Tibial nerve (tissue), 4 donors: ENCODE results near the gene ZNF69. TPM values are rescaled to one million over a fixed set of nuclear protein-coding genes. Genes with fewer than 3 reads are reported as not detected.
A peak's percentile ranks its signal among the peaks of the same experiment; 100 is the strongest.
"Not testable (repeated sequence)": the region's sequence is repeated elsewhere in the genome, so short reads cannot be mapped to it uniquely, and the experiment has no call there.

ENCODE experiments used
- DNase-seq, 2 donors: peaks; one replicate each; pipeline ENCODE4 v3.0.0-alpha.2; 2019; ENCODE audit warnings: low spot score in 2 of 2
- H3K27ac ChIP-seq, 4 donors: fragments of 200-600 bp; sonication (generic) in 3 of 4; one replicate each; pipeline ENCODE4 v1.5.1; 2017 to 2019; ENCODE audit warnings: mild to moderate bottlenecking in 1 of 4
- H3K27me3 ChIP-seq, 2 donors: fragments of 200-600 bp; sonication (generic) in 1 of 2; one replicate each; pipeline versions ENCODE4 v1.5.1 to v1.6.0; 2017 to 2019
- H3K36me3 ChIP-seq, 3 donors: fragments of 200-600 bp; sonication (generic); one replicate each; pipeline ENCODE4 v1.5.1; 2018 to 2019
- H3K4me1 ChIP-seq, 4 donors: fragments of 200-600 bp; sonication (generic) in 3 of 4; one replicate each; pipeline ENCODE4 v1.5.1; 2017 to 2019
- H3K4me3 ChIP-seq, 4 donors: fragments of 200-600 bp; sonication (generic) in 3 of 4; one replicate each; pipeline ENCODE4 v1.5.1; 2017 to 2019; ENCODE audit warnings: mild to moderate bottlenecking in 1 of 4, moderate library complexity in 1 of 4
- H3K9me3 ChIP-seq, 4 donors: fragments of 200-600 bp; sonication (generic) in 3 of 4; one replicate each; pipeline ENCODE4 v1.5.1; 2017 to 2019
- CTCF ChIP-seq, 5 experiments: fragments of 200-600 bp in 3 of 5; fragments of 450-650 bp in 2 of 5; sonication (generic) in 3 of 5; IDR thresholded peaks; one replicate each; pipeline ENCODE4 v1.5.1; 2016 to 2019; ENCODE audit warnings: antibody characterized with exemption in 5 of 5, mild to moderate bottlenecking in 3 of 5, moderate library complexity in 2 of 5
- EP300 ChIP-seq, 2 donors: sonication (generic); formaldehyde crosslinking; IDR thresholded peaks; one replicate each; pipeline ENCODE4 v1.6.1; 2017; ENCODE audit warnings: antibody characterized with exemption in 2 of 2, mild to moderate bottlenecking in 1 of 2
- POLR2A ChIP-seq, 2 donors: fragments of 450-650 bp; IDR thresholded peaks; one replicate each; pipeline ENCODE4 v1.6.1; 2017; ENCODE audit warnings: antibody characterized with exemption in 2 of 2, mild to moderate bottlenecking in 2 of 2, moderate library complexity in 2 of 2
- WGBS, 2 donors: methylation state at CpG; one replicate each; pipeline ENCODE4 v1.1.5; 2018; 5-methylcytosine and 5-hydroxymethylcytosine counted together
- total RNA-seq, 4 donors: library from RNA; depleted of rRNA; stranded (reverse); fragments of >200 nt; gene quantifications; one replicate each; pipeline ENCODE4 v1.1.0, GENCODE V29; 2016

The ZNF69 gene
- total RNA-seq, 4 donors from 2014 or later = 9.8 to 10.2 (median 9.9) TPM

- peak within 1 kb of the TSS; percentile 81 to 98 (median 98) for H3K27ac ChIP-seq
- 0% methylated on average over 27 to 45 of the region's 53 CpGs for WGBS, 2 donors
- H3K27me3 ChIP-seq = no peaks in the 10 kb centered on the region
- peak; percentile 60 to 81 for TF ChIP-seq POLR2A (IDR thresholded peaks at IDR 0.05)
- TF ChIP-seq CTCF (IDR thresholded peaks at IDR 0.05) = no peak
- TF ChIP-seq EP300 (IDR thresholded peaks at IDR 0.05) = peak in 1 of 2 donors; percentile 90
- H3K4me3 ChIP-seq = peak within 1 kb of the TSS; percentile 83 to 97 (median 91)
- no peaks in the 10 kb centered on the region for H3K9me3 ChIP-seq
- peaks cover 0 to 26% (median 13%) of the 10 kb centered on the region in 4 donors for H3K4me1 ChIP-seq
- H3K36me3 ChIP-seq = peaks cover 0 to 7% (median 0%) of the 10 kb centered on the region in 3 donors
- peak; percentile 96 to 99 for DNase-seq
Measured at GRCh38 chr19:11924886-11925650, 37.5 kb downstream of the ZNF69 start, which contains the start of gene ZNF700. Gene ZNF700, plus strand, starts transcription at chr19:11925107. Its CDS starts 104 bp downstream, at chr19:11925211.

DNA sequence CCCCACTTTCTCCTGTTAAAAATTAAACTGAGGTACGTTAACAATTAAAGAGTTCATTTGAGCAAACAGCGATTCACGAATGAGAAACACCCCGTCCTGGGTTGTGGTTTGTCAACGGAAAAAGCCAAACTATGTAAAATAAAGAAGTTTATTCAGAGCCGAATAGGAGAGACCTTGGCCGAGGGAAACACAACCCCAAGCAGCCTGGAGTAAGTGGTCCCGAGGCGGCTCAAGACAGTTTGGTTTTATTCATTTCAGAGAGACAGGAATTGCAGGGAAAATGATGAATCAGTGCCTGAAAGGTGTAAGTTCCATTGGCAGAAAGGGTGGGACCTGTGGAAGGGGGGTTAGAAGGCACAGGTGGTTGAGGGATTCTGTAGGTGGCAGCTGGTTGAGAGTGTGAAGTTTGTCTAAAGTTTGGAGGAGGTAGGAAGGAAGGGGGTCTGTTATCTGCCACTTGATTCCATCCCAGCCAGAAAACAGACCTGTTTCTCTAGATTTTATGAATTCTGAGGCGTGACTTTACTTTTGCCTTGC is 38.1 kb downstream of the ZNF69 start:
- H3K27me3 ChIP-seq, H3K9me3 ChIP-seq, DNase-seq: not testable (repeated sequence)
- Histone ChIP-seq H3K27ac (peak overlapping the region; percentile 81 to 98 (median 98)), H3K4me3 (peak overlapping the region; percentile 83 to 97 (median 91)), H3K36me3 (peaks cover 0 to 12% (median 0%) of the 10 kb centered on the region in 3 donors), H3K4me1 (peaks cover 0 to 26% (median 13%) of the 10 kb centered on the region in 4 donors)
- 6 to 10% methylated on average over 10 of the region's 10 CpGs for WGBS, 2 donors

DNA sequence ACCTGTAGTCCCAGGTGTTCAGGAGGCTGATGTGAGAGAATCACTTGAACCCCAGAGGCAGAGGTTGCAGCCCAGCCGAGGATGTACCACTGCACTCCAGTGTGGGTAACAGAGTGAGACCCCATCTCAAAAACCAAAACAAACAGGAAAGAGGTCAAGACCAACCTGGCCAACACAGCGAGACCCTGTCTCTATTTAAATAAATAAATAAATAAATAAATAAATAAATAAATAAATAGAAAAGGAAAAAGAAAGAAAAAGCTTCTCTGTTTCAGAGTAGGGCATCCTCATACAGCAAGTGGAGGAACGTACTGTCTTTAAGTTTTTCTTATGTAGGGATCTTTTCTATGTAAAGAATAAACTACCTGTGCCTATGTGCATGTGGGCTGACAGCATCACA is 39.6 kb downstream of the ZNF69 start:
- no peak for TF ChIP-seq POLR2A (IDR thresholded peaks at IDR 0.05)
- no peak for TF ChIP-seq CTCF (IDR thresholded peaks at IDR 0.05)
- no peak for TF ChIP-seq EP300 (IDR thresholded peaks at IDR 0.05)
- no peaks in the 10 kb centered on the region for H3K27me3 ChIP-seq
- H3K4me1 ChIP-seq = peaks cover 0 to 26% (median 13%) of the 10 kb centered on the region in 4 donors
- no peak overlapping the region for H3K4me3 ChIP-seq
- no peak overlapping the region for H3K27ac ChIP-seq
- peaks cover 0 to 20% (median 0%) of the 10 kb centered on the region in 3 donors for H3K36me3 ChIP-seq
- WGBS, 2 donors = 91 to 92% methylated on average over 3 of the region's 3 CpGs
- no peak for DNase-seq
- no peaks in the 10 kb centered on the region for H3K9me3 ChIP-seq

- Histone ChIP-seq H3K9me3 (peaks cover 0 to 25% (median 2%) of the 10 kb centered on the region in 4 donors), H3K4me1 (peaks cover 0 to 11% (median 4%) of the 10 kb centered on the region in 4 donors), H3K27me3 (no peaks in the 10 kb centered on the region), H3K36me3 (peaks cover 0 to 44% (median 0%) of the 10 kb centered on the region in 3 donors), H3K4me3 (no peak overlapping the region), H3K27ac (no peak overlapping the region)
- no peak for TF ChIP-seq POLR2A (IDR thresholded peaks at IDR 0.05)
- TF ChIP-seq EP300 (IDR thresholded peaks at IDR 0.05) = no peak
- peak in 1 of 2 donors; percentile 16 for DNase-seq
- 90 to 94% methylated on average over 3 of the region's 3 CpGs for WGBS, 2 donors
Measured at GRCh38 chr19:11931051-11931450, 43.5 kb downstream of the ZNF69 start.

GRCh38 chr19:11931513-11931912 is 43.9 kb downstream of the ZNF69 start:
- Histone ChIP-seq H3K4me3 (no peak overlapping the region), H3K27me3 (no peaks in the 10 kb centered on the region), H3K27ac (no peak overlapping the region), H3K4me1 (peaks cover 0 to 7% (median 0%) of the 10 kb centered on the region in 4 donors), H3K36me3 (peaks cover 0 to 44% (median 0%) of the 10 kb centered on the region in 3 donors), H3K9me3 (peaks cover 0 to 25% (median 2%) of the 10 kb centered on the region in 4 donors)
- no peak for DNase-seq
- TF ChIP-seq EP300 (IDR thresholded peaks at IDR 0.05) (no peak), CTCF (IDR thresholded peaks at IDR 0.05) (no peak), POLR2A (IDR thresholded peaks at IDR 0.05) (no peak)
- 94 to 99% methylated on average over 3 of the region's 3 CpGs for whole genome bisulfite sequencing, 2 donors

GRCh38 chr19:11935829-11936228 is 48.2 kb downstream of the ZNF69 start:
- not testable (repeated sequence) for H3K4me1 ChIP-seq, DNase-seq, H3K27ac ChIP-seq, H3K4me3 ChIP-seq, H3K27me3 ChIP-seq
- 95 to 99% methylated on average over 3 of the region's 3 CpGs for WGBS, 2 donors
- peaks cover 0 to 60% (median 10%) of the 10 kb centered on the region in 4 donors for H3K9me3 ChIP-seq
- peaks cover 0 to 56% (median under 1%) of the 10 kb centered on the region in 3 donors for H3K36me3 ChIP-seq

GRCh38 chr19:11938383-11938782 is 50.8 kb downstream of the ZNF69 start:
- not testable (repeated sequence) for H3K4me1 ChIP-seq, H3K4me3 ChIP-seq, H3K27ac ChIP-seq, H3K27me3 ChIP-seq, DNase-seq
- H3K36me3 ChIP-seq = peaks cover 0 to 75% (median 12%) of the 10 kb centered on the region in 3 donors
- peaks cover 0 to 85% (median 26%) of the 10 kb centered on the region in 4 donors for H3K9me3 ChIP-seq
- 94 to 100% methylated on average over 3 of the region's 3 CpGs for WGBS, 2 donors

GRCh38 chr19:11941361-11941887 is 53.8 kb downstream of the ZNF69 start:
- not testable (repeated sequence) for H3K27me3 ChIP-seq, H3K4me1 ChIP-seq, DNase-seq, H3K4me3 ChIP-seq, H3K27ac ChIP-seq
- H3K36me3 ChIP-seq = peaks cover 0 to 82% (median 28%) of the 10 kb centered on the region in 3 donors
- peaks cover 0 to 92% (median 42%) of the 10 kb centered on the region in 4 donors for H3K9me3 ChIP-seq
- 96 to 99% methylated on average over 4 to 27 of the region's 29 CpGs for WGBS, 2 donors
